Effector CD4-positive, alpha-beta T cell (primary cell): Measurements from ENCODE around the gene MGA.
A peak's percentile ranks its signal among the peaks of the same experiment; 100 is the strongest.

Experiments used
- DNase-seq: peaks from one replicate; pipeline ENCODE4 v3.0.0-alpha.2; 2020

Gene MGA

DNA sequence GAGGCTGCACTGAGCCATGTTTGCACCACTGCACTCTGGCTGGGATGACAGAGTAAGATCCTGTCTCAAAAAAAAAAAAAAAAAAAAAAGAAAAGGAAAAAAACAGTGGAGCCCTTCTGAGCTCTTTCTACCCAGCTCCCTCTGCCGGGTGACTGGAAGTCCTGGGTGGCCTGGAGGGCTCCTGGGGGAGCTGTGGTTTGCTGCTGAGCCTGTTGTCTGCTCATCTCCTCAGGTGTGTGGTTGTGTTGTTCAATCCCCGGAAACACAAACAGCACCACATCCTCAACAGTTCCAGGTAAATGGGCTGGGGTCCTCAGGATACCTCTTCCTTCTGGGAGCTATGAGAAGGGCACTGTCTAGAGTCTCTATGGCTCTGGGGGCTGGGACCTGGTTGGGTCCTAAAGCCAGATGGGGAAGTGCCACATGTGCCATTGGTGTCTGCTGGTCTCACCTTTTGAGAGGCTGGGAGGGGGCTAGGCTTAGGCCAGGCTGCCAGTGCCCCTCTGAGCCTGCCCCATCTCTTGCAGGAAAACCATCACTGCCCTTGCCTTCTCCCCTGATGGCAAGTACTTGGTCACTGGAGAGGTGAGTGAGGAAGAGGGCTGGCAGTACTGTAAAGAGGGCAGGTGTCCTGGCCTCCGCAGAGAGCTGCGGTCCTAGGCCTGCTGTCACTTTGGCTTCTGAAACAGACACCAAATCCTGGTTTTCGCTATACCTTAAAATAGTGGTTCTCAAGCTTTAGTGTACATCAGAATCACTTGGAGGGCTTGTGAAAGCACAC lies 150.6 kb downstream of the MGA start:
- no peak for DNase-seq

DNA sequence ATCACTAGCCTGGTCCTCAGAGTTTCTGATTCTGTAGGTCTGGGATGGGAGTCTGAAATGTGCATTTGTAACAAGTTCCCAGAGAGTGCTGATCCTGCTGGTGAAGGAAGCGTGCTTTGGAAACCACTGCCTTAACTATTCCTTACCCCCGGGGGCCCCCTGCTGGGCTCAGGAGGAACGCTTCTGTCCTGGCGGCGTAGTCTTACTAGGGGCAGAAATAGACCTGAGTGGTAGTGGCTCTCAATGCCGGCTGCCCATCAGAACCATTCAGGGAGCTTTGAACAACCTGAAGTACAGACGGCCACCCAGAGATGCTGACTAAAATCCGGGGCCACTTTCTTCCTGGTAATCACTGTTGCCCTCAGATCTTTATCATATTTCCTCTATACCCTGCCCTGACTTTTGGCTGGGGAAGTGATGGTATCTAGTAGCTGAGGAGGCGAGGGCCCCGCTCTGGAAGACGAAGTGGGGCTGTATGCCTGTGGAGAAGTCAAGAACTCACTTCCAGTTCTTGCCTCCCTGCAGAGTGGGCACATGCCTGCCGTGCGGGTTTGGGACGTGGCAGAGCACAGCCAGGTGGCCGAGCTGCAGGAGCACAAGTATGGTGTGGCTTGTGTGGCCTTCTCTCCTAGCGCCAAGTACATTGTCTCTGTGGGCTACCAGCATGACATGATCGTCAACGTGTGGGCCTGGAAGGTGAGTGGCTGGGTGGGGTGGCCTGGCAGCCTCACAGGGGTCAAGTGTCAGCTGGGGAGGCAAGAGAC lies 151.4 kb downstream of the MGA start:
- DNase-seq, result peak; percentile 65

DNA sequence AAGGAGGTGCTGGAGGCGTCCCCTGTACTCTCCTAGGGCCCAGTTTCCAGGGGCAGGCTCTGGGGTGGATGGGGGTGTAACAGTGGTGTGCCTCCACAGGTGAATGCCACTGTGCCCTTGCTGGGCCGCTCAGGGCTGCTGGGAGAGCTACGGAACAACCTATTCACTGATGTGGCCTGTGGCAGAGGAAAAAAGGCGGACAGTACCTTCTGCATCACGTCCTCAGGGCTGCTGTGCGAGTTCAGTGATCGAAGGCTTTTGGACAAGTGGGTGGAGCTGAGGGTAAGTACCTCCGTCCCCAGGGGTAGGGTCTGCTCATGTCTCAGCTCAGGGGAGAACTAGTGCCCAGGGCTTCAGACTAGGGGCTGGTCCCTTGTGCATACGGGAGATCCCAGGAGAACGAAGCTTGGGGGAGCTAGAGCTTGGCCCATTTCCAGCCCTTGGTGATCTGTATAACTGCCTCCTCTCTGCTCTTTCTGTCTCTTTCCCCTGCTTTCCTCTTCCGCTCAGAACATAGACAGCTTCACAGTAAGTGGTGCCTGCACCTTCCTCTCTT lies 152.7 kb downstream of the MGA start:
- DNase-seq, result no peak

DNA sequence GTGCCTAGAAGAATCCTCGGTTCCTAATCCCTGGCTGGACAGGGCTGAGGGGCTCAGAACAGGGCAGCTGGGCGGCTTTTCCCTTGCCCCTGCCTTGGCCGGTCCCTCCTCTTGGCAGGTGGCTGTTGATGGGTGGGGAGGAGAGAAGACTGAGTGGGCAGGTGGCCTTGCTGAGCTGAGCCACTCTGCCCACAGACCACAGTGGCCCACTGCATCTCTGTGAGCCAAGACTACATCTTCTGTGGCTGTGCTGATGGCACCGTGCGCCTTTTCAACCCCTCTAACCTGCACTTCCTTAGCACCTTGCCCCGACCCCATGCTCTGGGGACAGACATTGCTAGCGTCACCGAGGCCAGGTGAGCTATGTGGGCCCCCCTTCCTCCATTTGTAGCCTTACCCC lies 153.2 kb downstream of the MGA start:
- no peak for DNase-seq

DNA sequence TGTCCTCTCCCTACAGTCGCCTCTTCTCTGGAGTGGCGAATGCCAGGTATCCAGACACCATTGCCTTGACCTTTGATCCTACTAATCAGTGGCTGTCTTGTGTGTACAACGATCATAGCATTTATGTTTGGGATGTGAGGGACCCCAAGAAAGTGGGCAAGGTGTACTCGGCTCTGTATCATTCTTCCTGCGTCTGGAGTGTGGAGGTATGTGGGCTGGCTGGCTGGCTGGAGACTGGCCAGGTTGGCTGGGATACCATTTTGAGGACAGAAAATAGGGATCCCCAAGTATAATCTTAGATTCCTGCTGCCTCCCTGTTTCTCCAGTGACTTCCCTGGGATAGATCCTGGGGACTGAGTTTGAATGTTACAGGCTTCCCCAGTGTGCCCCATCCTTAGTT lies 154.3 kb downstream of the MGA start:
- no peak for DNase-seq

DNA sequence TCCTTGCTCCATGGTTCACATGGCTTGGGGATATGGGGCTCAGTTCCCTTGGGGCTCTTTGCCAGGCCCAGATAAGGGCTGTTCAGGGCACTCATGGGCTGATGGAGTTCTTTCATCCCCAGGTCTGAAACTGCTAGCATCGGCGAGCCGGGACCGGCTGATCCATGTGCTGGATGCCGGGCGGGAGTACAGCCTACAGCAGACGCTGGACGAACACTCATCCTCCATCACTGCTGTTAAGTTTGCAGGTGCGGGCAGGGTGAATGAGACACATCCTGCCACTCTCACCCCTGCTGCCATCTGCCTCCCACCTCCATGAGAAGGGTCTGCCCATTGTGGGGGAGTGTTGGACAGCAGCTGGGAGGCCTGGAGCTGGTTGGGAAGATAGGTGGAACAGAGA lies 156.6 kb downstream of the MGA start:
- DNase-seq, result no peak

DNA sequence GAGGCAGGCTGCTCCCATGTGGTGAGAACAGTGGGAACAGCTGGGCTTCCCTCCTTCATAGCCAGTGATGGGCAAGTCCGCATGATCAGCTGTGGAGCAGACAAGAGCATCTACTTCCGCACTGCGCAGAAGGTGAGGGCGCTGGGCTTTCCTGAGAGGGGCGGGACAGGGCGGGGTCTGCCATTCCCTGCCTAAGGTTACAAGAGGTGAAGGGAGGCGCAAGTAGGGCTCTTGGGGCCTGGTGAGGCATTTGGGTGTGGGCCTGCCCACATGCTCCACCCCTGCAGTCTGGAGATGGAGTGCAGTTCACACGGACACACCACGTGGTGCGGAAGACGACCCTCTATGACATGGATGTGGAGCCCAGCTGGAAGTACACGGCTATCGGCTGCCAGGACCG lies 157.1 kb downstream of the MGA start:
- DNase-seq, result no peak

DNA sequence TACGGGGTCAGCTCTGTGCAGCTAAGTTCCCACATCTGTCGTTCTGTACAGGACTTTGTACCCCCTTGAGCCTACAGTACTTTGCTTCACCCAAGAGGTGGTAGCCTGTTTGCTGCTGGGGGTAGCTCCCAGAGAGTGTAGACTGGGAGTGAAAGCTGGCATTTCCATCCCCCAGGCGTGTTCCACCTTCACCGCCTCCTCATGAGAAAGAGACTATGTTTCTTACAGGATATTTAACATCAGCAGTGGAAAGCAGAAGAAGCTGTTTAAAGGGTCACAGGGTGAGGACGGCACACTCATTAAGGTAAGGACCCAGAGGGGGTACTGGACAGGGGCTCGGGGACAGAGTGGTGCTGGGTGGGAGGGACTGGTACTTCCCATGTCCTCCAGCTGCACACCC lies 157.6 kb downstream of the MGA start:
- DNase-seq, result no peak

DNA sequence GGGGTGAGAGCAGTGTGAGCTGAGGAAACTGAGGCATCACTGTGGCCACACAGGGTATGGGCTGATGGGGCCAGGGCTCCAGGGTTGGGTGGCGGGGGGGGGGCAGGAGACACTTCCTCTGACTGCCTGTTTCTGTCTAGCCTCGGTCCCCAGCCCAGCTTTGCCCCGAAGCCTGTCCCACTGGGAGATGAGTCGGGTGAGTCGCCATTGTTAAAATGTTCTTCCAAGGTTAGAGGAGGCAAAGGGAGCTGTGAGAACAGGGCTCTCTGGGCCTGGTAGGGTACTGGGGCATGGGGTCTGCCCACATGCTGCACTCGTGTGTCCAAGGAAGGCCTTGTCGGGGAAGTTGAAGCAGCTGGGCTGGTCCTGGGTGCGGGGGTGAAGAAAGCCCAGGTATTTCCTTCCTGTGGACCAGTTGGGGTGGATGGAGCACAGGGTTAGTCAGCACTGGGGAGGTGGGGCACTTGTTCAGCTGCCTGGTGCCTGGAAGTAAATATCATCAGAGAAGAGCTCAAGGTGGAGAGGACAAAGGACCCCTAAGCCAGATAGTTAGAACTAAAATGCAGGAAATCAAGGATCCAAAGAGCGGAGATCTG lies 159.3 kb downstream of the MGA start:
- no peak for DNase-seq

DNA sequence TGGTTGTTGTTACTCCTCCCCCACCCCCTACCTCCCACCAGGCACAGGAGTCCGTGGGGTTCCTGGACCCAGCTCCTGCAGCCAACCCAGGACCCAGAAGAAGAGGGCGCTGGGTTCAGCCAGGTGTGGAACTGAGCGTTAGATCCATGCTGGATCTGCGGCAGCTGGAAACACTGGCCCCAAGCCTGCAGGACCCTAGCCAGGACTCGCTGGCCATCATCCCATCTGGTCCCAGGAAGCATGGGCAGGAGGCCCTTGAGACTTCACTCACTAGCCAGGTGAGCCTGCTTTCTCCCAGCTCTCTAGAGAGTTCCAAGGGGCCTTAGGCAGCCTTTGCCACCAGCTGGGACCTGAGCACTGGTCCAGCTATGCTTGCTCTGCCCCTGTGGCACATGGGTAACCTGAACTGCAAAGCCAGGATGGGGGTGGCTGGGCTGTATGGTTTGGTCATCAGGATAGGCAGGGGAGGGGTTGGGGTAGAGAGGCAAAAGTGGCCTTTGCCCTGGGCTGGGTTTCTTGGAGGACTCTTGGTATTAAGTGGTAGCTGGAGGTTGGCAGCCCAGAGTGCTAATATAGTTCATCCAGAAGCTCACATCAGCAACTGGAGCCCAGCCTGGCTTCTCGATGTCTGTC lies 160.7 kb downstream of the MGA start:
- no peak for DNase-seq

DNA sequence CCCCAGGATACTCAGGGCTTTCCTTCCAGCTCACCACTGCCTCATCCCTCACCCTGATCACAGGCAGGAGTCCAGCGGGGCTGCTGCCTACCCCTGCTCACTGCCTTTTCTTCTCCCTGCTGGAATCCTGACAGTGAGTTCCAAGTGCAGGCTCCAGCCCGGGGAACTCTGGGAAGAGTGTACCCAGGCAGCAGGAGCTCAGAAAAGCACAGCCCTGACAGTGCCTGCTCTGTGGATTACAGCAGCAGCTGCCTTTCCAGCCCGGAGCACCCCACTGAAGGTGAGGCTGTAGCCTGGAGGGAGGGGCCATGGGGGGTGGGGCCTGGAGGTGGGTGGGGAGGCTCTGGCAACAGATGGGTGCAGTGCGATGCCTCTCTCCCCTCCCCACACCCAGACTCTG lies 161.6 kb downstream of the MGA start:
- DNase-seq, result no peak

DNA sequence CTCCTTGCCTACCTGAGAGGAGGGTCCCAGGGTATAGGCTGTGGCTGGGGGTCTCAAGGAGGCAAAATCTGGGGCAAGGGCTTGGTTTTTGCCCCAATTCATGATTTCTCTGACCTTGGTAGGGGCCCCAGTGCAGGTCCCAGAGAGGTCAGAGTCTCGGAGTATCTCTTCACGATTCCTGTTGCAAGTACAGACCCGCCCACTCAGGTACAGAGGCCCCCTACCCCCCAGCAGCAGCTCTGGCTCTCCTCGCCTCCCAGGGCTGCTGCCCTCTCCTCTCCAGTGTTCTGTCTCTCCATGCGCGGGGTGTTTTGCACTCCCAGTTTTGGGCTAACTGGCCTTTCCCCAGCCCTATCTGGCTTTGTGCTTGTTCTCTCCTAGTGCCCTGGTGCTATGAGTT lies 162.3 kb downstream of the MGA start:
- DNase-seq, result no peak
